ENCODE measurements around the gene ABTB2. TPM values are rescaled to one million over a fixed set of nuclear protein-coding genes. Genes with fewer than 3 reads are reported as not detected.

ABTB2 gene
- total RNA-seq, 1 donor from 2014 or later, result 5.2 TPM

DNA sequence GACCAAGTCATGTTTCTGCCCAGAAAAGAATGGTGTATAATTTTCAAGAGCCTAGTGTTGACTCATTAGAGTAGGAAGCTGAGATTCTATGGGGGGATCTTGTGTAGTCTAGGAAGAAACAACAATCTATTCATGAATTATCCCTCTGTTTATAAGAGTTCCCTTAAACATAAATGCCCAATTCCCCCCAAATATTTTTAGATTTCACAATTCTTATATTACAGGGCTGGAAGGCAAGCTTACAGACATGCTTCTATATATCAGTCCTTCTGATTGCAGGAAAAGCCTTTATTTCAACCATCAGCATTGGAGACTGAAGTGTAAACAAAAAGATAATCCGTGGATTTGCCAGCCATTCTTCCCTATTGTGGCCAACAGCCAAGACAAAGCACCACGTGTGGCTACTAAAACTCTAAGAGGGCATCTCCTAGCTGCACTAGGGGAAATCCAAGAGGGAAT, 181.0 kb downstream of the ABTB2 start:
- no peak for DNase-seq (ENCODE audit: low read depth)

DNA sequence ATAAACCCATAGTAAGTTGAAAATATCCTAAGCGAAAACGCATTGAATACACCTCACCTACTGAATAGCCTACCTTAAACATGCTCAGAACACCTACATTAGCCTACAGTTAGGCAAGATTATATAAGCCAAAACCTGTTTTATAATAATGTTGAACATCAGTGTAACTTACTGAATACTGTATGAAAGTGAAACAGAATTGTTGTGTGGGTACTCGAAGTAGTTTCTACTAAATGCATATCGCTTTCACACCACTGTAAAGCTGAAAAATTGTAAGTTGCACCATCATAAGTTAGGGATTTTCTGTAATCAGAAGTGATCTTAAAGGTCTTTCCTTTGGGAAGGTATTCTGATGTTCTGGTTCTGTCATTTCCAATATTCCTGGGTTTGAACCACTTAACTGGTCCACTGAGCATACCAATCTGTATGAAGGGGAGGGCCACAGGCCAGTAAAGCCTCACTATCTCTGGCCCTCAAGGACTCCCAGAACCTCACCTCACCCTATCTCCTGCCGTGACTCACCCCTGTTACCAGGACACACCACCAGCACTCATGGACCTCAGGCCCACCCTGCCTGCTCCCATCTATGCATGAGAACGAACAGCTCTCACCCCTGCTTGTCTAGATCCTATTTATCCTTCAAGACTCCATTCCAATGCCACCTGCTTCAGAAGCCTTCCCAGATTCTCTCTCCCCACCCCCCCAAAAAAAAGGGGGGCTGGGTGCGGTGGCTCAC, 182.4 kb downstream of the ABTB2 start:
- DNase-seq (ENCODE audit: low read depth), result no peak

DNA sequence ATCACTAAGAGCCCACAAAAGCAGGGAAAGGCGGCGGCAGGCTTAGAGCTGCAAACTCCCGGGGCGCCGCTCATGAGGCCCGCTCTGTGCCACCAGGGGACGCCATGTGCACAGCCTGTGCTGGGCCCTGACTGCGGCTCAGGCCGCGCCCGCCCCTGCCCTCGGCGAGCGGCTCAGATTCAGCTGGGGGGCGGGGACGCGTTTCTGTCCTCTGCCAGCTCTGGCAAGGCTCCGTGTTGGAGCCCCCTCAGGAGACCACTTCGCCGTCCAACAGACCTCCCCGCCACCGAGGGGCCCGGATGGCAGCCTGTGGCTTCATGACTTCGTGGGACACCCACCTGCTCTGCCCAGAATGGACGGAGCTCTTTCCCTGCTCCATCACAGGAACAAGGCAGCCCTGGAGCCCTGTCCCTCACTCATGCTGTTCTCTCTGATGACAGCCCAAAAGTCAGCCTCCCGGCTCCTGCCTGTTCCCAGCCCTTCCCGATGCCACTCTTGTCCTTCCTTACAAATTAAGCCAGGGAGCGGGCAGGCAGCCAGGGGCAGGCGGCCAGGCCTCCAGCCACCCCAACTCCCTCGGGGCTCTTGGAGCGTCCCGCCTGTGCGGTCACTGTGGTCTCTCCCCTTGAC, 183.3 kb downstream of the ABTB2 start:
- DNase-seq (ENCODE audit: low read depth), result peak; percentile 83

DNA sequence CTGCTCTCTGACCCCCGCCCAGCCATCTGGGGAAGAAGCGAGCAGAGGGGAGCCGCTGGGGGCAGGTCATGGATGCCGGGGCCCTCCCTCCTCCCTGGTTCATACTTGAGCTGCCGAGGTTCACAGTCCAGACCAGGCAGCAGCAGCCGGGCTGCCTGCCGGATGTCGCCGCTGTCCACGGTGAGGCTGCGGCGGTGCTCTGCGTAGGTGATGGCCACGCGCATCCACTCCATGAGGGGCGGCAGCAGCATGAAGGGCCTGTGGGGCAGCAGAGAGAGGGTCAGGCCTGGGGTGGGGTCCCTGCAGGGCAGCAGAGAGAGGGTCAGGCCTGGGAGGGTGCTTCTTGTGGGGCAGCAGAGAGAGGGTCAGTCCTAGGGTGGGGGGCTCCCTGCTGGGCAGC, 184.8 kb downstream of the ABTB2 start:
- DNase-seq (ENCODE audit: low read depth), result no peak

DNA sequence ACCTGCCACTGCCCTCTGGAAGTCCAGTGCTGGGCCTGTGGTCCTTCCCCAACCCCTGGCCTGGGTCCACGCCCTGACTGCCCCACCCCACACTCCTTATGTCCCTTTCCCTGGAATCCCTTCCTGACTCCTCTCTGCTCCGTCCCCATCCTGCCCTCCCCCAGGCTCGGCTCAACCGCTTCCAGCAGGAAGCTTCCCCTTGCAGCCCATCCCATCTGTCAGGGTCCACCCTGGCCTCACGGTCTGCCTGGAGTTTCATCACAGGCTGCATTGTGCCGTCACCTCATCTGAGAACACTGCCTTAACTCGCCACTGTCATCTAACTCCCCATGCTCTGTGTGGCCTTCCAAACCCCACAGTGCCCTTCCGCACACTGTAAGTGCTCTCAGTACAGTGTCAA, 188.1 kb downstream of the ABTB2 start:
- DNase-seq (ENCODE audit: low read depth), result no peak

DNA sequence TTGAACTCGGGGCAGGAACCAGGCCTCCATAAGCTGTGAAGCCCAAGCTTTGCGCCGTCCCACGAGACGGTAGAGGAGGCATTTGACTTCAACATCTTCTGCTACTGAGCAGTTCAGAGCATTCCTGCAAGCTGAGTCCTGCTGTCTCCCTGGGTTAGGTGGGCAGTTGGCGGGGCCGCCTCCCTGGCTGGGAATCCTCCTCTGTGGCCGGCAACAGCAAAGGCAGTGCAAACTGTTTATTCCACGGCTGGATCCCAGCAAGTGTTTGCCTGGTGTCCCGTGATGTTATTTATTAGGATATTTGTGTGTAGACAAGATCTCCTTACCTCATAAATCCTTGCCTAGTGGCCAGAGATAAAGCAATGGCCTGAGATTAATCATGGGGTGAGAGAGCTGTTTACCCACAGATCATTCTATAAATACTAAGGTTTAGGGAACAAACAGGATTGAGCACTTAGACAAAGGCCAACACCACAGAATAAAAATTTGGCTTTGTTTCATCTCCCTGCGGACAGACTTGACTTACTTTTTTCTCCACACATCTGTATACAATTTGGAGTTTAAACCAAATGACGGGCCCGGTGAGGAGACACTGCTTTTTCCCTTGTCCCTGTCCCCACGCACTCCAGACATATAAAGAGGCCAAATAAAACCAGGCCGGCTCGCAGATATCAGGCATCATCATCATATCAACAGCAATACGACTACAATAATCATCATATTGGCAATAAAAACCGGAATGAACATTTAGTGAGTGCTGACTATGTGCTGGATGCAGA, 189.0 kb downstream of the ABTB2 start:
- DNase-seq (ENCODE audit: low read depth), result peak; percentile 64

DNA sequence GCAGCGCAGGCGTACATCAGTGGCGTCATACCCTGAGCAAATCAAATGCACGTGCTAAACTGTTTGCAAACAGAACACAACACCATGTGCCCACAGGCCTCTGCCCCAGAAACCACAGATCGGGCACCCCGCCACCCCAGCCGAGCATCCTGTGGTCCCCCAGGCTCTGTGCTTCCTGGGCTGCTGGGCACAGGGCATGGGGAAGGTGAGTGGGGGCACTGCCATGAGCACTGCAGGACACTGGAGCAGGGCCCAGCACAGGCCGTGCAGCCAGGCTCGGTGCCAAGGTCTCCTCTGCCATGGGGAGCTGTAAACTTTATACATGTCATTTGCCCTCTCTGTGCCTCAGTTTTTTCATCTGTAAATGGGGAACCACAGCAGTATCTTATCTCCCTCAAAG, 189.8 kb downstream of the ABTB2 start:
- DNase-seq (ENCODE audit: low read depth), result no peak

DNA sequence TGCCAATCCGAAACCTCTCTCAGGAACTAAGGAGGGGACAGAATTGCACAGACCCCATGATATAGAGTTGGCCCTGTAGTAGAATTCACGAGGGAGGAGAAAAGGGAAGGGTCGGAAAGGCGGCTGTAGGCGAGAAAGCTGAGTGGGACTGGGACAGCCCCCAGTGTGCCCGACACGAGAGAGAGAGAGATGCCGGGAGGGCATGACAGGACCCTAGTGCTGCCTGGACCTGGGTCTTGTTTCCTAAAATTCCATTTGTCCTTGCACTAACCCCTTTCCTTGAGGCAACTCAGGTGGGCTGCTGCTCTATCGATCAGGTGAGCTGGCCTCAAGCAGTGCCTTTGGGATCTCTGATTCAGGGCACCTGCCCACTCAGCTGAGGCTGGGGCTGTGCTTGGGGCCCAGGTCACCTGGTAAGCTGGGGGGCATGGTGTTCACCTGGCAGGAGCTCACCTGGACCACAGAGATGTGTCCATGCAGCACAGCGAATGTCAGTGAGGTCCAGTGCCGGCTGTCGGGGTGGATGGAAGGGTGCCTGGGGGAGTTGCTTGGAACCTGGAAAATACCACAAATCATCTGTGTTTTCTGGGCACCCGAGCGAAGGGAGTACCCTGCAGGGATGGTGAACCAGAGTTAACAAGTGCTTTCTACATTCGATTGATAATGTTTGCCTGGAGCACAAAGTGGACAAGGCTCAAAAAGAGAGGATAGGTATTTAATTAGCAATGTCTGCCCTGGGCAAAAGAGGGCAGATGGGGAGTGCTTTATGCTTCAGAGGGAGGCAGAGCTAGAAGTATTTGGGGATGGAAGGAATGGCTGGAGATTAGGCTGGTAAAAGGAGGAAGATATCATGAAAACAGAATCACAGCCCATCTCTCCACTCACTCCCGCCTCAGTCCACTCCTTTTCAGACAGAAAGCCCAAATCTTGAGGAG, 190.7 kb downstream of the ABTB2 start:
- no peak for DNase-seq (ENCODE audit: low read depth)

DNA sequence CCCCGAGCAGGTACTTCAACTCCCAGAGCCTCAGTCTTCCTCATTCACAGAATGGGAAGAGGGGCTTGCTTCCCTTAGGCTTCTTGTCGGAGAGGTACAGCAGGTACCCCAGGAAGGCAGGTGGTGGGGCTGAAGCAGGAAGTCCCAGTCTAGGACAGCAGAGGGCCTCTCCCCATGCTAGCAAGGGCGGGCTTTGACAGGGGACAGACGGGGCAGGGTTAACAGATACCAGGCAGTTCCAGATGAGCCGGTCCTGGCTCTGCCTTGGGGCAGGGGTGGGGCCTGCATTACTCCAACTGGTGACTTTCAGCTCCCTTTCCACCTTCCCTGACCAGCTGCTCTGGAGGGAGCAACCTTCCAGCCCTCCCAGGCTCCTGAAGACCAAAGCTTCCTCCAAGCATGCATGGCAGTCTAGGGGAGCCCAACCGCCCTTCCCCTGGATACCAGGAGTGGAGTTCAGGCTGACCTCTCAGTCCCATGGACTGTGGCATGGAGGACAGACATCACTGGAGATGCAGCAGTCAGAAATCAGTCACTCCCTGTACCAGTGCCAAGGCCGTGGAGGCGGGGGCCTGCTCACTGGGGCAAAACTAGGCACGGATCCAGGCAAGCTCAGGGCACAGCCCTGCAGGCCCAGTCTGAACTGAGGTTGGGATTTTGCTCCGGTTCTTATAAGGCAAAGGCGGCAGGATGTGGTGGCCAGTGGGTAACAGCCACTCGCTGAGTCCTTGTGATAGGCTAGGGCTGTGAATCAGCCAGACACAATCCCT, 191.8 kb downstream of the ABTB2 start:
- DNase-seq (ENCODE audit: low read depth), result peak; percentile 20

DNA sequence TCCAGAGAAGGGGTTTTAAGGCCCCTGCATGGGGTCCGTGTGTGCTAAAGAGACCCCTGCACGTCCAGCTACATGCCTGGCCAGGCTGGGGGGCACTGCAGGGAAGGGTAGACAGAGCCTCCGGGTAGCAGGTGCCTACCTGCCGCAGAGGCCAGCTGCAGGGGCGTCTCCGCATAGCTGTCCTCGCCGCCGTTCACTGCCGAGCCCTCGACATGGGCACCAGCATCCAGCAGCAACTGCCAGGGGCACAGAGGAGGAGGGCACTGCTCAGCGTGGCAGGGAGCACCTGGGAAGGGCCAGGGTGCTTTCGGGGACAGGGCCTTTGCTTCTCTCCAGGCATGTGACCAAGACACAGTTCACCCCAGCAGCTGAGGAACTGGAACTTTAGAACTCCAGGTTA, 192.7 kb downstream of the ABTB2 start:
- no peak for DNase-seq (ENCODE audit: low read depth)

DNA sequence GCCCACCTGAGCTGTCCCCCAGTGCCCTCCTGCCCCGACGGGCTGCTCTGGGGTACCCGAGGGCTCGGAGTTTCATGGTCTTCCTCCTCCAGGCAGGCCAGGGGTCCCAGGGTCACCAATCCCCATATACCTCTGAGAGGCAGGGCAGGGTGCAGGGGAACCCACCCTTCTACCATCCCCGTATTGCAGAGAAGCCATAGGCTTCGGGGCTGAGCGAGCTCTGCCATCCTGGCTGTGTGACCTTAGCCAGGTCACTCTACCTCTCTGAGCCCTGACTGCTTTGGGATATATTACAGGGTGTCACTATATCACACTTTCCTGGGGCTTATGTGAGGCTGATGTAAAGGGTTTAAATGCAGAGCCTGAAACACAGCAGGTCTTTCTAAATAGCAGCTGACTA, 195.0 kb downstream of the ABTB2 start:
- no peak for DNase-seq (ENCODE audit: low read depth)

DNA sequence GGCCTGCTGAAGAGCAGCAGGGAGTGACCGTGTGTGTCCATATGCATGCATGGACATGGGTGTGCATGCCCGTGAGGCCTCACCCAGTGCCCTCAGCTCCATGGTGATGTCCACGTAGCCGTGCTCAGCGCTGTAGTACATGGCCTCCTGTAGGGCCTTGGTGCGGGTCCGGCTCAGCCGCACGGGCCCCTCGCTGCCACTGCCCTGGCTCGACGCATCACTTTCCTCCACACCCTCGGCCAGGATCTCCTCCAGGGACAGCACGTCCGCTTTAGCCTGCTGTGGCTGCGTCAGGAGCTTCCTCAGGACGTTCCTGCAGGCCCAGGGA, 195.4 kb downstream of the ABTB2 start:
- DNase-seq (ENCODE audit: low read depth), result no peak

DNA sequence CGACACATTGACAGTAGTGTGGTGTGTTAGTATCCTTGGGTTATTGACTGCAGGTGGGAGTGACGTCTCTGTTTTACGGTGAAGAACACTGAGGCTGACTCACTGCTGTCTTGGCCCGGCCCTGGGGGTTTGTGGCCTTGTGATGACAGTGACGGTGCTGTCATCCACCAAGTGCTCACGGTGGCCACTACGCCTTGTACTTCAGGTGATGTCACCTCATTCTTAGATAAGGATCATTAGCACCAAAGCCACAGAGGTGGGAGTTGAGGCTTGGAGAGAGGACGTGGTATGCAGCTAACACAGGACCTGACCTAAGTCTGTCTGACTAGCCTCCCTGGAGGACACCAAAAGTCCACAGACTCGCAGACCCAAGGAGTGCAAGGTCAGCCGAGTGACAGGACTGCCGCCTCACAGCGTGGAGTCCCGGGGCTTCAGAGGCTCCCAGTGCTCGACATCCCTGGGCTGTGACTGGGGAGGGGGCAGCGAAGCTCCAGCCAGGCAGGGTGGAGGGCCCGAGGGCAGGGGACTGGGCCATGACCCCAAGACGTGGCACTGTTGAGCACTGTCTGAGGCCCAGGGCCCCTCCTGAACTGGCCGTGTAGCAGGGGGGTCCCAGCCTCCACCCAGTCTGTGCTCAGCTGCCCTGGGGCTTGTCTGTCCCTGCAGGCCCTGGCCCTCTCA, 195.9 kb downstream of the ABTB2 start:
- DNase-seq (ENCODE audit: low read depth), result peak; percentile 6

DNA sequence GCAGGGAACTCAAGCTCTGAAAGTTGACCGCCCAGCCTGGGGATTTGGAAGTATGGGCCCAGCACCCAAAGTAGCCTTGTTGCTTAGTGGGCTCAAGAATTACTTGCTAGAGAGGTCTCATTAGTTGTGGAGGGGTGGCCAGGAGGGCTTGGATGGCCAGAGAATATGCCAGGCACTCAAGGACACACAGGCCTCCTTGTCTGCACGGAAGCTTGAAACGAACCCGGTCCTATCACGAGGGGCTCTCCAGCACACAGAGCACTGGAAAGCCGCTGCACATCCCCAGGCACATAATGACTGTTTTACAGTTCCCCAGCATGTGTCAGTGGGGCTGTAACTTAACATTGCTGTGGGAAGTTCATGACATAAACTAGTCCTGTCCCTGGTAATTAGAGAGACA, 196.4 kb downstream of the ABTB2 start:
- DNase-seq (ENCODE audit: low read depth), result no peak

DNA sequence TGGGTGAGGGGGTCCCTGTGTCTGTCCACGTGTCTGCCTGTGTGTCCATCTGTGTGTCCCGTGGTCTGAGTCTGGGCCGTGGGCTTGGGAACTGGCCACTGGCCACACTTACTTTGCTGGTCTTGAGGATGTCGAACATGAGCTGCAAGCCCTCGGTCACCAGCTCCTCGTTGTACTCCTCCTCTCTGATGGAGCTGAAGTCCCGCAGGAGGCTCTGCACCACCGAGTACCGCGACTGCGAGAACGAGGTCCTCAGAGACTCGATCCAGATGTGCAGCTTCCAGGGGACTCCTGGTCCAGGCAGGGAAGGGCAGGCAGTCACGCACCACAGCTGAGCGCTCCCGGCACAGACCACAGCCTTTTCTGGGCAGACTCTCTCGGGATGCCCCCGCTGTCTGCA, 197.0 kb downstream of the ABTB2 start:
- no peak for DNase-seq (ENCODE audit: low read depth)

DNA sequence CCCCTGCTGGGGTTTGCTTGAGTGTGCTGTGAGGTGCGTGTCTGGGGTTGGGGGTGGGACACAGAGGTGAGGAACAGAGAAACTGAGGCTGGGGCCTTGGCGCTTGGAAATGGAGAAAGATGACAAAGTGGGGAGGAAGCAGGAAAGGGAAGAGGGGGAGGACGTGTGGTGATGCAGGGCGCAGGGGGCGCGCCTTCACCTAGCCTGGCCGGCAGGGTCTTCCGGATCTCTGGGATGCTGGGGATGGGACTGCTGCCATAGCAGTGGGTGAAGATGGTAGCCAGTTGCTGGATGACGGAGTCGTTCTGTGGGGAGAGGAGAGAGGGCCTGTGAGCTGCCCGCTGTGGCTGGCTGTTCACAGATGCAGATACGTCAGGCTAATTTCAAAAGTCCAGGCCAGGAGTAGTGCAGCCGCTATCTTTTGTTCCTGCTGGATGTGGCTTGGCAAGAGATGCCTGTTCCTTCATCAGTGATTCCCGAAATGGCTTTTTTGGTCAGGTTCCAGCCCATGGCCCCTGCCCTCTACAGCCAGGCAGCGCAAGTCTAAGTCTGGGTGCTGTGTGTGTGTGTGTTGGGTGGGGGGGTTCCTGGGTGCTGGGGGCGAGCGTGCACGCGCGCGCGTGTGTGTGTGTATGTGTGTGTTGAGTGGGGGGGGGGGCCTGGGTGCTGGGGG, 197.6 kb downstream of the ABTB2 start:
- DNase-seq (ENCODE audit: low read depth), result no peak

DNA sequence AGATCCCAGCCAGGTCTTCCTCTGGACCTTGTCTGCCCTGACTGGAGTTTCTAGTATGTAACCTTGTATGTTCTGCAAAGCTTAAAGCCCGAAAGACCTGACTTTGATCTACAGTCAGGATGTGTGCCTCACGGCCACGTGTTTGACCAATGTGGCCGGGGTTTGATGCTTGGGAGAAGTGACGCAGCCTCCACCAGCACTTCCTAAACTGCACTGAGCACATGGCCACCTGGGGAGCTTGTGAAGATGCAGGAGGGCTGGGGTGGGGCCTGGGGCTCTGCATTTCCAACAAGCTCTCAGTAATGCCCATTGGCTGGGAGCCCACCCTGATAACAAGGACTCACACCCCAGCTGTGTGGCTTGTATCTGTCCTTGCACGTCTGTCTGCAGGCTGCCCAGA, 199.1 kb downstream of the ABTB2 start:
- no peak for DNase-seq (ENCODE audit: low read depth)

DNA sequence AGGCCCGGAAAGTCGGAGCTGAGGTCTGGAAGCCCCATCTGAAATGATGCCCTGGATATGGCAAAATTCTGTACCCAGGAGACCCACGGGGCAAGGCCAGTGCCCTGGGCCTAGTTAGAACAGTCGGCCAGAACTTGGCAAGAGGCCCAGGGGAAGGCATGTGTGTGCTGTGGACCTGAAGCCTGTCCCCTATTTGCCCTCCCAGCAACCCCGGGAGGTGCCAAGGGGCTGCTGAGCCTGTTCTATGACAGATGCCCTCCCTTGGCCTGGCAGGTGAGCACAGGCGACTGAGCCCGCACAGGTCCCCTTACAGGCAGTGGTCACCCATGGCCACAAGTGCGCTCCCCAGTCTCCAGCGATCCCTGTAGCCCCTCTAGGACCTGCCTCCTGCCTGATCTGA, 200.6 kb downstream of the ABTB2 start:
- DNase-seq (ENCODE audit: low read depth), result no peak

DNA sequence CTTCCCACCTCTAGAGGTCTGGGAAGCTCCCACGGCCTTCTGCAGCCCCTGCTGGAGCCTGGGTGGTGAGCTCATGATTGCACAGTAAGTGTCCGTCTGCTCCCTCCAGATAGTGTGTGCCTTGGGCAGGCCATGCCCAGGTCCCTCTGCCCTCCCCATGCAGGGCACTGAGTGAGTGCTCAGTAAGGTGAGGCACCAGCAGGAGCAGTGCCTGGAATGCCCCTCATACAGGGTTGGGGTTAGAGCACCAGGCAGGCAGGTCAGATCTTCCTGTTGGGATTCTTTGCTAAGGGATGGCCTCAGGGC, 202.1 kb downstream of the ABTB2 start:
- no peak for DNase-seq (ENCODE audit: low read depth)
